Measurements from ENCODE around the gene ABCB9.
A peak's percentile ranks its signal among the peaks of the same experiment; 100 is the strongest.

ABCB9 gene

DNA sequence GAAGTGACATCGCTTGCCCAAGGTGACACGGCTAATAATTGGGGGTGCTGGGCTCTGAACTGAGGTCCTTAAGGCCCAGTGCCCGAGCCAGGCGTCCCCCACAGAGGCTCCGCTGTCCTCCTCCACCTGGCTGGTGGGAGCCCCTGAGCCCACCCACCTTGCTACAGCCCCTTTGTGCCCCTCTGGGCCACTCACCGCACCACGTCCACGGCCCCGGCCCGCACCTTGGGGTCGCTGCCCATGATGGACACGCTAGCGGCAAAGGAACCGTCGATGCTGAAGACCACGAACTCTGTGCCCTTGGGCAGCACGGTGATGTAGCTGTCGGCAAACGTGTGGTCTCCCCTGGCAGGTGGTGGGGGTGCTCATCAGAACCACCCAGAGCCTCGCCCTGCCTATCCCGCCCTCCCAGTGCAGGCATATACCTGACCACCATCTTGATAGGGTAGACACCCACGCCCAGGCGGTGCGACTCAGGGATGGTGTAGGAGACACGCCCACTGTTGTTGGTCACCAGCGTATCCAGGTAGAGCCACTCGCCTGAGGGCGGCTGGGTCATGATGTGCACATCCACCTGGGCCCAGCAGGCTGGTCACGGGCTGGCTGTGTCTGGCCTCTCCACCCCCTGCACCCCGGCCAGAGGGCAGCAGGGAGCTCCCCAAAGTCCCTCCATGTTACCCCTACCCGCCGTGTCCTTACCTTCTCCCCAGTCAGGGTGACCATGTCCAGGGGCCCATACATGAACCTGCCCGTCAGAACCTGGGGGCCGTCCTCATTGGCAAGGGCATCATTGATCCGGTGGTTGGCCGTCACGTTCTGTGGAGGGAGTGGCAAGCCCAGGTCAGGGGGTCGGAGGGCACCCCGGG lies 21.1 kb upstream of the ABCB9 start:
- H3K79me2 ChIP-seq (ENCODE audit: control insufficient read depth, insufficient read depth, low read length, unreplicated experiment), result peaks cover 12% of the 10 kb centered on the region
- H2AFZ ChIP-seq (ENCODE audit: low read length, unreplicated experiment), result no peak overlapping the region
- H3K36me3 ChIP-seq (ENCODE audit: insufficient read depth, low read length), result peaks cover 7% of the 10 kb centered on the region; the same call in 1 of the 2 replicates

DNA sequence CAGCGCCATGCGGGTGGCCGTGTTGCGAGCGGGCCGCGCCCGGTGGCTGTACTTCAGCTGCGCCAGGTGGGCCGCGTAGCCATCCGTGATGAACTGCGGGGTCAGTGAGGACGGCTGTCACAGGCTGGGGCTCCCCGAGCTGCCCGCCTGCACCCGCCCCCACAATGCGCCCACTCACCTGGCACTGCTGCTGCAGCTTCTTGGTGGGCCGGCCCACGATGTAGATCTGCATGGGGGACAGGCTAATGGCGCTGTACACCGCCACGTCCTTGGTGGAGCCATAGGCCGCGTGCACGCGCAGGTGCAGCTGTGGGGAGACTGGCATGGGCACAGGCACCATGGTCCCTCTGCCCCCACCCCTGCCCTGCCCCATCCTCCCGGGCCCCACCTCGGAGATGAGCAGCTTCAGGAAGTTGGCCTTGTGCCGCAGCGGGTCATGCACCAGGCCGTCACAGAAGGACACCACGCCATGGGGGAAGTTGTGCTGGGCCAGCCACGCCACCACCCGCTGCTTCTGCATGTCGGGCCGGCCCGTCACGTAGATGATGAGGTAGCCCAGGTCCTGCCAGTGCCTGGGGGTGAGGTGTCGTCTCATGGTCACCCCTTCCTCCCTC lies 20.1 kb upstream of the ABCB9 start:
- Histone ChIP-seq H3K36me3 (ENCODE audit: insufficient read depth, low read length) (peaks cover 7% of the 10 kb centered on the region; the same call in 1 of the 2 replicates), H3K4me1 (ENCODE audit: control insufficient read depth, insufficient read depth, low read length, unreplicated experiment) (peaks cover 34% of the 10 kb centered on the region), H3K27me3 (ENCODE audit: insufficient read depth, low read length) (no peaks in the 10 kb centered on the region), H2AFZ (ENCODE audit: low read length, unreplicated experiment) (no peak overlapping the region), H3K4me3 (ENCODE audit: low read depth, low read length) (no peak overlapping the region), H3K27ac (ENCODE audit: low read depth, low read length) (no peak overlapping the region), H3K79me2 (ENCODE audit: control insufficient read depth, insufficient read depth, low read length, unreplicated experiment) (peaks cover 22% of the 10 kb centered on the region)

More for the DNA sequence above, 21.1 kb upstream of the ABCB9 start:
- H3K4me3 ChIP-seq (ENCODE audit: low read depth, low read length), result no peak overlapping the region
- no peaks in the 10 kb centered on the region for H3K27me3 ChIP-seq (ENCODE audit: insufficient read depth, low read length)
- no peak overlapping the region for H3K27ac ChIP-seq (ENCODE audit: low read depth, low read length)
- H3K4me1 ChIP-seq (ENCODE audit: control insufficient read depth, insufficient read depth, low read length, unreplicated experiment), result peaks cover 26% of the 10 kb centered on the region

- no peak overlapping the region for H3K27ac ChIP-seq (ENCODE audit: low read depth, low read length)
- peaks cover 34% of the 10 kb centered on the region for H3K4me1 ChIP-seq (ENCODE audit: control insufficient read depth, insufficient read depth, low read length, unreplicated experiment)
- H3K4me3 ChIP-seq (ENCODE audit: low read depth, low read length), result no peak overlapping the region
- peaks cover 7% of the 10 kb centered on the region; the same call in 1 of the 2 replicates for H3K36me3 ChIP-seq (ENCODE audit: insufficient read depth, low read length)
- H3K27me3 ChIP-seq (ENCODE audit: insufficient read depth, low read length), result no peaks in the 10 kb centered on the region
- H2AFZ ChIP-seq (ENCODE audit: low read length, unreplicated experiment), result no peak overlapping the region
- peaks cover 29% of the 10 kb centered on the region for H3K79me2 ChIP-seq (ENCODE audit: control insufficient read depth, insufficient read depth, low read length, unreplicated experiment)
Measured at GRCh38 chr12:122985338-122986257, 19.3 kb upstream of the ABCB9 start.

- peaks cover 7% of the 10 kb centered on the region; the same call in 1 of the 2 replicates for H3K36me3 ChIP-seq (ENCODE audit: insufficient read depth, low read length)
- H3K27ac ChIP-seq (ENCODE audit: low read depth, low read length), result no peak overlapping the region
- H3K27me3 ChIP-seq (ENCODE audit: insufficient read depth, low read length), result no peaks in the 10 kb centered on the region
- no peak overlapping the region for H3K4me3 ChIP-seq (ENCODE audit: low read depth, low read length)
- peaks cover 36% of the 10 kb centered on the region for H3K79me2 ChIP-seq (ENCODE audit: control insufficient read depth, insufficient read depth, low read length, unreplicated experiment)
- H3K4me1 ChIP-seq (ENCODE audit: control insufficient read depth, insufficient read depth, low read length, unreplicated experiment), result peaks cover 36% of the 10 kb centered on the region
- H2AFZ ChIP-seq (ENCODE audit: low read length, unreplicated experiment), result no peak overlapping the region
Measured at GRCh38 chr12:122984612-122985337, 18.5 kb upstream of the ABCB9 start.

DNA sequence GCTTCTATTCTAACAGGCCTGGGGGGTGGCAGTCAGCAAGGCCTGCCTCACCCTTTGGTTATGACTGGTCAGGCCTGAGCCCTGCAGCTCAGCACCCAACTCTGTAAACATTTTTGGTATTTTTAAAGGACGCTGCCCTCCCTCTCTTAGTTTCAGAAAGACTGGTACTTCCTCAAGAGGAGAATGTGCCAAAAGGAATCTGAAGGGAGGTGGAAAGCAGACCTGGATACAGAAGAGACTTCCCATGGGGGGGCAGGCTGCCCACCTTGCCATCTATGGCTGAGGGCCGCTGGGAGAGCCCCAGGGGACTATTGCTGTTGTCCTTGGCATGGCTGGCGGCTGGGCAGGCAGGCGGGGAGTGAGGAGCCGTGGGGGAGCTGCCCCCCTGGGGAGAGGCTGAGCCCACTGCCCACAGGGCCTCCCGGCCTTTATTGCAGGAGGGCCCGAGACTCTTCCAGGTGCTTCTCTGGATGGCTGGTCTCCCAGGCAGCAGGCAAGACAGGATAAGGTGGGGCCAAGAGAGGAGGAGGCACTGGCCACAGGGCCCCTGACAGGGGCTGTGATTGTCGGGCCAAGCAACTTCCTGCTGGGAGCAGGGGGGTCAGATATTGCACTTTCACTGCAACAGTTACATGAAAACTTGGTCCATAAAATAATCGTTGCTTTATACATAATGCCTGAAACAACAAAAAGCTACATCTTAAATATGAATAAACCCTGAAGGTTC lies 17.7 kb upstream of the ABCB9 start:
- H3K27me3 ChIP-seq (ENCODE audit: insufficient read depth, low read length), result no peaks in the 10 kb centered on the region

GRCh38 chr12:122982963-122983788 lies 16.9 kb upstream of the ABCB9 start:
- H2AFZ ChIP-seq (ENCODE audit: low read length, unreplicated experiment), result no peak overlapping the region
- H3K79me2 ChIP-seq (ENCODE audit: control insufficient read depth, insufficient read depth, low read length, unreplicated experiment), result peaks cover 50% of the 10 kb centered on the region
- peaks cover 7% of the 10 kb centered on the region; the same call in 1 of the 2 replicates for H3K36me3 ChIP-seq (ENCODE audit: insufficient read depth, low read length)
- no peaks in the 10 kb centered on the region for H3K27me3 ChIP-seq (ENCODE audit: insufficient read depth, low read length)
- H3K27ac ChIP-seq (ENCODE audit: low read depth, low read length), result no peak overlapping the region
- H3K4me3 ChIP-seq (ENCODE audit: low read depth, low read length), result peak overlapping the region; percentile 96; the same call in 1 of the 2 replicates
- H3K4me1 ChIP-seq (ENCODE audit: control insufficient read depth, insufficient read depth, low read length, unreplicated experiment), result peaks cover 50% of the 10 kb centered on the region

More for the DNA sequence above, 17.7 kb upstream of the ABCB9 start:
- Histone ChIP-seq H3K27ac (ENCODE audit: low read depth, low read length) (no peak overlapping the region), H3K79me2 (ENCODE audit: control insufficient read depth, insufficient read depth, low read length, unreplicated experiment) (peaks cover 44% of the 10 kb centered on the region), H3K4me3 (ENCODE audit: low read depth, low read length) (no peak overlapping the region), H3K36me3 (ENCODE audit: insufficient read depth, low read length) (peaks cover 7% of the 10 kb centered on the region; the same call in 1 of the 2 replicates), H3K4me1 (ENCODE audit: control insufficient read depth, insufficient read depth, low read length, unreplicated experiment) (peaks cover 45% of the 10 kb centered on the region), H2AFZ (ENCODE audit: low read length, unreplicated experiment) (no peak overlapping the region)

DNA sequence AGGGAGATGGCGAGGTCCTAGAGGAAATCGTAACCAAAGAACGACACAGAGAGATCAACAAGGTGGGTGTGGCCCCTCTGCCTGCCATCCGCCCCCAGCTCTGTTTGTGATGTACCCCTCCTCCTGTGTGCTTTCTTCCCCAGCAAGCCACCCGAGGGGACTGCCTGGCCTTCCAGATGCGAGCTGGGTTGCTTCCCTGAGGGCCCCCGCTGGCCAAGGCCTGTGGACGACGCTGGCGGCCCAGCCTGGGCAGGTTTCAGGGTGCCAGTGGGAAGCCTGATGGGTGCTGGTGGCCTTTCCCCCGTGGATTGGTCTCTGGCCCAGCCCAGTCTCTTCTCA lies 16.2 kb upstream of the ABCB9 start:
- peaks cover 50% of the 10 kb centered on the region for H3K4me1 ChIP-seq (ENCODE audit: control insufficient read depth, insufficient read depth, low read length, unreplicated experiment)
- no peaks in the 10 kb centered on the region for H3K27me3 ChIP-seq (ENCODE audit: insufficient read depth, low read length)
- peaks cover 56% of the 10 kb centered on the region for H3K79me2 ChIP-seq (ENCODE audit: control insufficient read depth, insufficient read depth, low read length, unreplicated experiment)
- peaks cover 7% of the 10 kb centered on the region; the same call in 1 of the 2 replicates for H3K36me3 ChIP-seq (ENCODE audit: insufficient read depth, low read length)
- H2AFZ ChIP-seq (ENCODE audit: low read length, unreplicated experiment), result no peak overlapping the region
- no peak overlapping the region for H3K27ac ChIP-seq (ENCODE audit: low read depth, low read length)
- peak overlapping the region; percentile 96 for H3K4me3 ChIP-seq (ENCODE audit: low read depth, low read length)

- Histone ChIP-seq H3K79me2 (ENCODE audit: control insufficient read depth, insufficient read depth, low read length, unreplicated experiment) (peaks cover 60% of the 10 kb centered on the region), H2AFZ (ENCODE audit: low read length, unreplicated experiment) (no peak overlapping the region), H3K4me1 (ENCODE audit: control insufficient read depth, insufficient read depth, low read length, unreplicated experiment) (peaks cover 54% of the 10 kb centered on the region), H3K4me3 (ENCODE audit: low read depth, low read length) (peak overlapping the region; percentile 96), H3K27me3 (ENCODE audit: insufficient read depth, low read length) (no peaks in the 10 kb centered on the region), H3K36me3 (ENCODE audit: insufficient read depth, low read length) (peaks cover 2% of the 10 kb centered on the region; the same call in 1 of the 2 replicates), H3K27ac (ENCODE audit: low read depth, low read length) (0 out of 2 replicates have a peak overlapping the region, but pooled peaks have one; percentile 61)
Measured at GRCh38 chr12:122981587-122982476, 15.6 kb upstream of the ABCB9 start.

Data from ACC112 (cell line).